ENCODE measurements around the gene BIRC5. TPM values are rescaled to one million over a fixed set of nuclear protein-coding genes. Genes with fewer than 3 reads are reported as not detected.

The BIRC5 gene
- total RNA-seq, 1 donor: 5.9 TPM

- DNase-seq (ENCODE audit: low read depth in 2 of 3, low spot score in 2 of 3): no peak
Measured at GRCh38 chr17:78182504-78182903, 31.5 kb upstream of the BIRC5 start.

- DNase-seq (ENCODE audit: low read depth in 2 of 3, low spot score in 2 of 3): no peak
Measured at GRCh38 chr17:78183916-78184315, 30.1 kb upstream of the BIRC5 start.

GRCh38 chr17:78184351-78184750 is 29.7 kb upstream of the BIRC5 start:
- DNase-seq (ENCODE audit: low read depth in 2 of 3, low spot score in 2 of 3): no peak

- no peak for DNase-seq (ENCODE audit: low read depth in 2 of 3, low spot score in 2 of 3)
Measured at GRCh38 chr17:78184868-78185267, 29.2 kb upstream of the BIRC5 start.

- DNase-seq (ENCODE audit: low read depth in 2 of 3, low spot score in 2 of 3): peak in 1 of 3 donors; percentile 44
Measured at GRCh38 chr17:78185981-78186691, 27.9 kb upstream of the BIRC5 start.

GRCh38 chr17:78186692-78187595 is 27.1 kb upstream of the BIRC5 start, which contains the start of the genes AFMID and TK1:
Gene AFMID, plus strand, starts transcription at chr17:78187362. Its CDS starts 9 bp downstream, at chr17:78187371.
Gene TK1, minus strand, starts transcription at chr17:78187052. Its CDS starts 58 bp downstream, at chr17:78186994.
- peak; percentile 48 to 96 (median 93) for DNase-seq (ENCODE audit: low read depth in 2 of 3, low spot score in 2 of 3)

GRCh38 chr17:78196716-78197115 is 17.3 kb upstream of the BIRC5 start:
- no peak for DNase-seq (ENCODE audit: low read depth in 2 of 3, low spot score in 2 of 3)

GRCh38 chr17:78197147-78197832 is 16.8 kb upstream of the BIRC5 start:
- DNase-seq (ENCODE audit: low read depth in 2 of 3, low spot score in 2 of 3): no peak

- DNase-seq (ENCODE audit: low read depth in 2 of 3, low spot score in 2 of 3): no peak
Measured at GRCh38 chr17:78200451-78200850, 13.6 kb upstream of the BIRC5 start.

GRCh38 chr17:78202666-78203065 is 11.4 kb upstream of the BIRC5 start:
- DNase-seq (ENCODE audit: low read depth in 2 of 3, low spot score in 2 of 3): no peak

GRCh38 chr17:78204387-78205123 is 9.5 kb upstream of the BIRC5 start:
- DNase-seq (ENCODE audit: low read depth in 2 of 3, low spot score in 2 of 3): no peak

- DNase-seq (ENCODE audit: low read depth in 2 of 3, low spot score in 2 of 3): no peak
Measured at GRCh38 chr17:78205124-78205775, 8.8 kb upstream of the BIRC5 start.

GRCh38 chr17:78206298-78206697 is 7.8 kb upstream of the BIRC5 start:
- DNase-seq (ENCODE audit: low read depth in 2 of 3, low spot score in 2 of 3): no peak

GRCh38 chr17:78208486-78208885 is 5.6 kb upstream of the BIRC5 start:
- DNase-seq (ENCODE audit: low read depth in 2 of 3, low spot score in 2 of 3): no peak

GRCh38 chr17:78210111-78210510 is 3.9 kb upstream of the BIRC5 start:
- DNase-seq (ENCODE audit: low read depth in 2 of 3, low spot score in 2 of 3): no peak

GRCh38 chr17:78211032-78211431 is 3.0 kb upstream of the BIRC5 start:
- DNase-seq (ENCODE audit: low read depth in 2 of 3, low spot score in 2 of 3): no peak

GRCh38 chr17:78214706-78215061 is 631 bp downstream of the BIRC5 start:
- DNase-seq (ENCODE audit: low read depth in 2 of 3, low spot score in 2 of 3): no peak

- no peak for DNase-seq (ENCODE audit: low read depth in 2 of 3, low spot score in 2 of 3)
Measured at GRCh38 chr17:78219396-78220150, 5.5 kb downstream of the BIRC5 start.

GRCh38 chr17:78223061-78223460 is 9.0 kb downstream of the BIRC5 start:
- peak in 1 of 3 donors; percentile 27 for DNase-seq (ENCODE audit: low read depth in 2 of 3, low spot score in 2 of 3)
